Breast epithelium (tissue), 3 donors: ENCODE measurements around the gene NDUFAF3.

Experiments used
- CTCF ChIP-seq, 3 donors: fragments of 450-650 bp; IDR thresholded peaks; one replicate each; pipeline ENCODE4 v1.5.1; 2016 to 2017; ENCODE audit warnings: antibody characterized with exemption in 3 of 3, mild to moderate bottlenecking in 3 of 3, moderate library complexity in 3 of 3
- POLR2A ChIP-seq: fragments of 450-650 bp; IDR thresholded peaks from one replicate; pipeline ENCODE4 v1.6.1; 2016; ENCODE audit warnings: antibody characterized with exemption, mild to moderate bottlenecking, moderate library complexity

GRCh38 chr3:48980295-48980694 is 41.6 kb upstream of the NDUFAF3 start:
- no peak for TF ChIP-seq CTCF (IDR thresholded peaks at IDR 0.05)
- TF ChIP-seq POLR2A, result no peak
